ENCODE measurements around the gene PPM1L. TPM values are rescaled to one million over a fixed set of nuclear protein-coding genes. Genes with fewer than 3 reads are reported as not detected.
"Not testable (repeated sequence)": the region's sequence is repeated elsewhere in the genome, so short reads cannot be mapped to it uniquely, and the experiment has no call there.

The PPM1L gene
- total RNA-seq (2021; fragmentation: NEBNext Ultra II Directional; extraction: Animal tissue kit (Norgen Biotek cat#: 25700)), result 1 to 10 TPM; 1.3 to 1.7 (median 1.6) TPM
- long read RNA-seq, result 0 reads

- Mint-ChIP-seq H3K4me1 (ENCODE audit: low read depth) (peaks cover 22% of the 10 kb centered on the region), H3K9me3 (no peaks in the 10 kb centered on the region), H3K36me3 (ENCODE audit: low read depth) (no peaks in the 10 kb centered on the region), H3K27ac (peak within 1 kb of the TSS; percentile 95), H3K27me3 (ENCODE audit: insufficient read depth) (peaks cover 20% of the 10 kb centered on the region), H3K4me3 (peak within 1 kb of the TSS; percentile 98)
- no peak for TF ChIP-seq CTCF (IDR thresholded peaks at IDR 0.05)
- peak; percentile 1 for DNase-seq
These were observed at the start of gene PPM1L for GRCh38 chr3:160755776-160756304. TSS of gene PPM1L (plus strand) at chr3:160756231.

- DNase-seq, result peak; percentile 50
- Mint-ChIP-seq H3K4me3 (no peak overlapping the region), H3K4me1 (ENCODE audit: low read depth) (peaks cover 46% of the 10 kb centered on the region), H3K27me3 (ENCODE audit: insufficient read depth) (peaks cover 17% of the 10 kb centered on the region), H3K27ac (no peak overlapping the region), H3K9me3 (no peaks in the 10 kb centered on the region), H3K36me3 (ENCODE audit: low read depth) (no peaks in the 10 kb centered on the region)
- peak; percentile 77 for TF ChIP-seq CTCF (IDR thresholded peaks at IDR 0.05)
These were observed 48.7 kb upstream of the PPM1L start for GRCh38 chr3:160707187-160707794.

GRCh38 chr3:160709477-160710182 is 46.4 kb upstream of the PPM1L start:
- H3K4me3 Mint-ChIP-seq, result no peak overlapping the region
- H3K4me1 Mint-ChIP-seq (ENCODE audit: low read depth), result peaks cover 23% of the 10 kb centered on the region
- TF ChIP-seq CTCF (IDR thresholded peaks at IDR 0.05), result no peak
- H3K27ac Mint-ChIP-seq, result no peak overlapping the region
- no peaks in the 10 kb centered on the region for H3K36me3 Mint-ChIP-seq (ENCODE audit: low read depth)
- H3K27me3 Mint-ChIP-seq (ENCODE audit: insufficient read depth), result peaks cover 22% of the 10 kb centered on the region
- H3K9me3 Mint-ChIP-seq, result no peaks in the 10 kb centered on the region; the same call in 1 of the 2 replicates
- DNase-seq, result no peak

- H3K27me3 Mint-ChIP-seq (ENCODE audit: insufficient read depth), result peaks cover 29% of the 10 kb centered on the region
- not testable (repeated sequence) for H3K4me3 Mint-ChIP-seq; H3K27ac Mint-ChIP-seq; H3K9me3 Mint-ChIP-seq; DNase-seq; H3K36me3 Mint-ChIP-seq (ENCODE audit: low read depth); H3K4me1 Mint-ChIP-seq (ENCODE audit: low read depth)
These were observed 42.9 kb upstream of the PPM1L start for GRCh38 chr3:160713144-160713543.

- DNase-seq, result no peak
- Mint-ChIP-seq H3K36me3 (ENCODE audit: low read depth) (no peaks in the 10 kb centered on the region), H3K27ac (no peak overlapping the region), H3K27me3 (ENCODE audit: insufficient read depth) (peaks cover 13% of the 10 kb centered on the region), H3K4me3 (no peak overlapping the region), H3K9me3 (no peaks in the 10 kb centered on the region), H3K4me1 (ENCODE audit: low read depth) (no peaks in the 10 kb centered on the region)
- no peak for TF ChIP-seq CTCF (IDR thresholded peaks at IDR 0.05)
These were observed 36.3 kb upstream of the PPM1L start for GRCh38 chr3:160719710-160720109.
